ENCODE data around the gene STAG3. TPM values are rescaled to one million over a fixed set of nuclear protein-coding genes. Genes with fewer than 3 reads are reported as not detected.
A peak's percentile ranks its signal among the peaks of the same experiment; 100 is the strongest.

The STAG3 gene
- total RNA-seq, 4 donors from 2014 or later = 0.13 to 0.92 (median 0.50) TPM; not detected in 1

DNA sequence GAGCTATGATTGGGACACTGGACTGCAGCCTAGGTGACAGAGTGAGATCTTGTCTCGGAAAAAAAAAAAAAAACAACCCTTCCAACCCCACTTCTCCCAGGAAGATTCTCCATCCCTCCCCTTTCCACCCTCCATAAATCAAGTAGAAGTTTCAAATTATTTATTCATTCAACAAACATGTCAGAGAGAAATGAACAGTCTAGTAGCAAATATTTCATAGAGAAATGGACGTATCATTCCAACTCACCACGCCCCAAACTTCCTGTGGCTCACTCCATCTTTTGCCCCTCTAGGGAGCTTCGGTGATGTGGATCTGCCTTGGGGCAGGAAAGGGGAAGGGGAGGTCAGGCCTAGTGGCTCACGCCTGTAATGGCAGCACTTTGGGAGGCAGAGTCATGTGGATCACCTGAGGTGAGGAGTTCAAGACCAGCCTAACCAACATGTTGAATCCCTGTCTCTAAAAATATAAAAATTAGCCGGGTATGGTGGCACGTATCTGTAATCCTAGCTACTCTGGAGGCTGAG, 18.6 kb upstream of the STAG3 start:
- intact Hi-C loops (cut with DNase I) = no loop called here
- Histone ChIP-seq H3K27me3 (no peaks in the 10 kb centered on the region), H3K27ac (replicated peaks in 1 of 4) (peak overlapping the region; percentile 77 to 89 (median 83)), H3K4me1 (peaks cover 17 to 44% (median 24%) of the 10 kb centered on the region in 4 donors), H3K4me3 (peak overlapping the region; percentile 84 to 97 (median 92)), H3K9me3 (no peaks in the 10 kb centered on the region), H3K36me3 (peaks cover 9 to 29% (median 28%) of the 10 kb centered on the region in 4 donors)
- TF ChIP-seq POLR2AphosphoS5 (IDR thresholded peaks at IDR 0.05) (no peak), POLR2A (IDR thresholded peaks at IDR 0.05; ENCODE audit: low read depth) (no peak), EP300 (IDR thresholded peaks at IDR 0.05) (no peak)
- TF ChIP-seq, protein P1, sequence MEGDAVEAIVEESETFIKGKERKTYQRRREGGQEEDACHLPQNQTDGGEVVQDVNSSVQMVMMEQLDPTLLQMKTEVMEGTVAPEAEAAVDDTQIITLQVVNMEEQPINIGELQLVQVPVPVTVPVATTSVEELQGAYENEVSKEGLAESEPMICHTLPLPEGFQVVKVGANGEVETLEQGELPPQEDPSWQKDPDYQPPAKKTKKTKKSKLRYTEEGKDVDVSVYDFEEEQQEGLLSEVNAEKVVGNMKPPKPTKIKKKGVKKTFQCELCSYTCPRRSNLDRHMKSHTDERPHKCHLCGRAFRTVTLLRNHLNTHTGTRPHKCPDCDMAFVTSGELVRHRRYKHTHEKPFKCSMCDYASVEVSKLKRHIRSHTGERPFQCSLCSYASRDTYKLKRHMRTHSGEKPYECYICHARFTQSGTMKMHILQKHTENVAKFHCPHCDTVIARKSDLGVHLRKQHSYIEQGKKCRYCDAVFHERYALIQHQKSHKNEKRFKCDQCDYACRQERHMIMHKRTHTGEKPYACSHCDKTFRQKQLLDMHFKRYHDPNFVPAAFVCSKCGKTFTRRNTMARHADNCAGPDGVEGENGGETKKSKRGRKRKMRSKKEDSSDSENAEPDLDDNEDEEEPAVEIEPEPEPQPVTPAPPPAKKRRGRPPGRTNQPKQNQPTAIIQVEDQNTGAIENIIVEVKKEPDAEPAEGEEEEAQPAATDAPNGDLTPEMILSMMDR (IDR thresholded peaks at IDR 0.05) = no peak
- WGBS = 58% methylated on average over 7 of the region's 7 CpGs
- DNase-seq (ENCODE audit: extremely low spot score) = no peak

DNA sequence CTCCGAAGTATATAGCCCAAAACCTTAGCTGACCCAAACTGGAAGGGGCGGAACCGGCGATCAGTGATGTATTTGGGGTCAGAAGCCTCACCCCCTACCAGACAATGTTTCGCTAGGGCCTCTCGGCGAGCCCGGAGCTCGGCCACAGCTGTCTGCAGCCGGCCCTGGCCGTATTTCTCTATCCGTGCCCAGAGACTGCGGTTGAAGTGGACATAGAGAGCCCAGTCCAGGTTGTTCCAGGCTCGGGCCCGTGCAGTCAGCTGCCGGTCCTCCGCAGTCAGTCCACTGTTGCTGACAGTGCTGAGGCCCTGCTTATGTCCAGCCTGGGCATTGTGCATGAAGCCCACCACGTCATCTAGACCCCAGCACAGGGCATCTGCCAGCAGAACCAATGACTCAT, 17.7 kb upstream of the STAG3 start:
- no peaks in the 10 kb centered on the region for H3K27me3 ChIP-seq
- H3K27ac ChIP-seq (replicated peaks in 1 of 4) = no peak overlapping the region
- TF ChIP-seq EP300 (IDR thresholded peaks at IDR 0.05) (no peak), POLR2A (IDR thresholded peaks at IDR 0.05; ENCODE audit: low read depth) (no peak), POLR2AphosphoS5 (IDR thresholded peaks at IDR 0.05) (no peak)
- TF ChIP-seq, protein P1 (IDR thresholded peaks at IDR 0.05) = no peak
- no peak overlapping the region for H3K4me3 ChIP-seq
- intact Hi-C loops (cut with DNase I) = no loop called here
- DNase-seq (ENCODE audit: extremely low spot score) = no peak
- peaks cover 17 to 35% (median 24%) of the 10 kb centered on the region in 4 donors for H3K4me1 ChIP-seq
- 93% methylated on average over 16 of the region's 18 CpGs for WGBS
- H3K9me3 ChIP-seq = no peaks in the 10 kb centered on the region
- peaks cover 8 to 21% (median 19%) of the 10 kb centered on the region in 4 donors for H3K36me3 ChIP-seq

DNA sequence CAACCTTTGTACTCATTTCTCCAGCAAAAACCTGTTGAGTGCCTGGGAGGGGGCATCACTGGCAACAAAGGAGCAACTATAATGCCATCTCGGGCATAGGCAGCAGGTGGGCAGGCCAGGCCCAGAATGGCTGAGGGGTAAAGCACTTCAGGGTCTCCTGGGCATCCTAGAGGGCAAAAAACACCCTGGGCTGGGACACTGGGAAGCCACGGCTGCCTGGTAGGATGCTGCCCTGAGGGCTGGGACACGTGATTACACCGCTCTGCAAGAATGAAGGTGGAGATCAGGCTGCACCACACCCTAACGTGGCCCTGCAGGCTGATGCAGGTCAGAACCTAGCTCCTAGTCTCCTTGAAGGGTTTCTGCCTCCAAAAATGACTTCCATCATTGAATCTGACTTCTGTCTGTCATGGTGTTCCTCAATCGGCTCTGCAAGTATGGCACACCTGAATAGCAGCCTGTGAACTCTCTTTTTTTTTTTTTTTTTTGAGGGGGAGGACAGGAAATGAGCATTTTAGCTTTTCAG, 14.6 kb upstream of the STAG3 start:
- Histone ChIP-seq H3K27ac (replicated peaks in 1 of 4) (no peak overlapping the region), H3K27me3 (peaks cover 0 to 8% (median 0%) of the 10 kb centered on the region in 4 donors), H3K4me1 (peaks cover 9 to 29% (median 22%) of the 10 kb centered on the region in 4 donors), H3K36me3 (no peaks in the 10 kb centered on the region), H3K9me3 (no peaks in the 10 kb centered on the region), H3K4me3 (no peak overlapping the region)
- TF ChIP-seq EP300 (IDR thresholded peaks at IDR 0.05) (no peak), POLR2AphosphoS5 (IDR thresholded peaks at IDR 0.05) (no peak), POLR2A (IDR thresholded peaks at IDR 0.05; ENCODE audit: low read depth) (no peak)
- TF ChIP-seq, protein P1 (IDR thresholded peaks at IDR 0.05) = no peak
- no peak for DNase-seq (ENCODE audit: extremely low spot score)
- intact Hi-C loops (cut with DNase I) = no loop called here
- 76% methylated on average over 3 of the region's 6 CpGs for WGBS

DNA sequence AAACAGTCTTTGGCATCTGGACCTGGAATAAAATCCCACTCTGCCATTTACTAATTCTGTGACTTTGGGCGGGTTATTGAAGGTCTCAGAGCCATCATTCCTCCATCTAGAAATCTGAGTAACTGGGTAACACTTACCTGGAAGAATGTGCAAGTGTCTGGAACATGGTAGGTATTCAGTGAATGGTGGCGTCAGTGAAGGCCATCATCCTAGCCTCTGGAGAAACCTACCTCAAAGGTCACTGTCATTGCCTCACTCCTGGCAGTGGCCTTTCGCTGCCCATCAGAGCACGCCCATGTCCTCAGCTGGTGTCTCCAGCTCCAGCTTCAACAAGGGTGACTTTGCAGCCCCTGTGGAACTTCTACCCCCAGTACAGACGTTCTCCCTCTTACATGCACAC, 13.8 kb upstream of the STAG3 start:
- Histone ChIP-seq H3K4me3 (no peak overlapping the region), H3K36me3 (no peaks in the 10 kb centered on the region), H3K27me3 (peaks cover 0 to 8% (median 0%) of the 10 kb centered on the region in 4 donors), H3K27ac (replicated peaks in 1 of 4) (no peak overlapping the region), H3K9me3 (no peaks in the 10 kb centered on the region), H3K4me1 (peaks cover 10 to 30% (median 25%) of the 10 kb centered on the region in 4 donors)
- TF ChIP-seq POLR2A (IDR thresholded peaks at IDR 0.05; ENCODE audit: low read depth) (no peak), EP300 (IDR thresholded peaks at IDR 0.05) (no peak), POLR2AphosphoS5 (IDR thresholded peaks at IDR 0.05) (no peak)
- TF ChIP-seq, protein P1 (IDR thresholded peaks at IDR 0.05) = no peak
- intact Hi-C loops (cut with DNase I) = no loop called here
- WGBS = 98% methylated on average over 5 of the region's 5 CpGs
- no peak for DNase-seq (ENCODE audit: extremely low spot score)
